Smooth muscle cell (in vitro differentiated cells): ENCODE measurements around the gene CACNA2D2. TPM values are rescaled to one million over a fixed set of nuclear protein-coding genes. Genes with fewer than 3 reads are reported as not detected.

Experiments used
- DNase-seq: peaks from one replicate; lab custom pipeline; 2025; ENCODE audit not compliant: unreplicated experiment; lab: John Stamatoyannopoulos, UW
- H2AFZ ChIP-seq: fragments of 200-600 bp; sonication (generic); 2 replicates; pipeline ENCODE4 v1.6.0; 2016; ENCODE audit warnings: antibody characterized with exemption, low read depth, mild to moderate bottlenecking
- H3F3A ChIP-seq: fragments of 200-600 bp; sonication (generic); 2 replicates; pipeline ENCODE4 v1.6.0; 2017; ENCODE audit warnings: antibody characterized with exemption, low read depth
- H3K27ac ChIP-seq: fragments of 200-600 bp; sonication (generic); 2 replicates; pipeline ENCODE4 v1.5.1; 2016; ENCODE audit warnings: low read depth, mild to moderate bottlenecking
- H3K27me3 ChIP-seq: fragments of 200-600 bp; sonication (generic); 2 replicates; pipeline ENCODE4 v1.6.1; 2016; ENCODE audit warnings: low read depth, mild to moderate bottlenecking
- H3K36me3 ChIP-seq: fragments of 200-600 bp; sonication (generic); 2 replicates; pipeline ENCODE4 v1.5.1; 2016; ENCODE audit warnings: low read depth
- H3K4me1 ChIP-seq: fragments of 200-600 bp; sonication (generic); 2 replicates; pipeline ENCODE4 v1.5.1; 2016; ENCODE audit warnings: low read depth
- H3K4me2 ChIP-seq: fragments of 200-600 bp; sonication (generic); 2 replicates; pipeline ENCODE4 v1.6.0; 2016; ENCODE audit warnings: mild to moderate bottlenecking
- H3K4me3 ChIP-seq: fragments of 200-600 bp; sonication (generic); 2 replicates; pipeline ENCODE4 v1.5.1; 2016; ENCODE audit warnings: mild to moderate bottlenecking
- H3K79me2 ChIP-seq: fragments of 200-600 bp; sonication (generic); 2 replicates; pipeline ENCODE4 v1.6.0; 2016; ENCODE audit warnings: low read depth, mild to moderate bottlenecking
- H3K9ac ChIP-seq: fragments of 200-600 bp; sonication (generic); 2 replicates; pipeline ENCODE4 v1.6.0; 2016; ENCODE audit warnings: low read depth
- H3K9me3 ChIP-seq: fragments of 200-600 bp; sonication (generic); replicated peaks from 2 replicates; pipeline ENCODE4 v1.5.1; 2016; ENCODE audit warnings: low read depth
- H4K20me1 ChIP-seq: fragments of 200-600 bp; sonication (generic); 2 replicates; pipeline ENCODE4 v1.6.0; 2016; ENCODE audit warnings: low read depth
- CTCF ChIP-seq: fragments of 200-600 bp; sonication (generic); IDR thresholded peaks from 2 replicates; pipeline ENCODE4 v1.5.1; 2017; ENCODE audit warnings: borderline replicate concordance, mild to moderate bottlenecking, antibody characterized with exemption; ENCODE audit not compliant: insufficient read depth, poor library complexity, severe bottlenecking
- WGBS: methylation state at CpG from one replicate; pipeline ENCODE4 v1.1.7; 2016; ENCODE audit warnings: low lambda C conversion rate; 5-methylcytosine and 5-hydroxymethylcytosine counted together
- polyA plus RNA-seq: library from polyadenylated mRNA; unstranded; fragments of >200 nt; fragmentation: Nextera tagmentation; extraction: Ambion mirVana; gene quantifications from 2 replicates; pipeline ENCODE4 v1.2.1, GENCODE V29; 2016
- total RNA-seq: library from RNA; depleted of rRNA; stranded (reverse); fragments of >200 nt; gene quantifications from 2 replicates; pipeline ENCODE4 v1.2.3, GENCODE V29; 2014

CACNA2D2 gene
- total and polyA plus RNA-seq, 2 experiments from 2014 or later = 0.27 to 0.51 TPM

GRCh38 chr3:50354850-50355249 lies 148.6 kb downstream of the CACNA2D2 start:
- no peaks in the 10 kb centered on the region for H3K36me3 ChIP-seq
- no peak overlapping the region for H3K4me2 ChIP-seq
- no peak overlapping the region for H3K27ac ChIP-seq
- 94% methylated on average over 7 of the region's 7 CpGs for WGBS
- DNase-seq = no peak
- no peak overlapping the region for H2AFZ ChIP-seq
- no peak overlapping the region for H3K4me3 ChIP-seq
- no peaks in the 10 kb centered on the region for H3K9me3 ChIP-seq
- no peaks in the 10 kb centered on the region for H3F3A ChIP-seq
- H3K79me2 ChIP-seq = peaks cover 52% of the 10 kb centered on the region
- TF ChIP-seq CTCF = no peak
- no peak overlapping the region for H3K9ac ChIP-seq
- H3K4me1 ChIP-seq = peaks cover 35% of the 10 kb centered on the region
- no peaks in the 10 kb centered on the region for H3K27me3 ChIP-seq
- H4K20me1 ChIP-seq = peaks cover 41% of the 10 kb centered on the region

GRCh38 chr3:50354186-50354764 lies 149.2 kb downstream of the CACNA2D2 start:
- Histone ChIP-seq H3K27ac (no peak overlapping the region), H3K4me3 (no peak overlapping the region), H2AFZ (no peak overlapping the region), H3F3A (no peaks in the 10 kb centered on the region), H4K20me1 (peaks cover 41% of the 10 kb centered on the region), H3K79me2 (peaks cover 57% of the 10 kb centered on the region), H3K4me2 (no peak overlapping the region), H3K9me3 (no peaks in the 10 kb centered on the region), H3K4me1 (peaks cover 38% of the 10 kb centered on the region), H3K27me3 (no peaks in the 10 kb centered on the region), H3K36me3 (no peaks in the 10 kb centered on the region), H3K9ac (no peak overlapping the region)
- WGBS = 95% methylated on average over 5 of the region's 5 CpGs
- TF ChIP-seq CTCF = no peak
- no peak for DNase-seq

GRCh38 chr3:50353245-50354004 lies 150.0 kb downstream of the CACNA2D2 start:
- no peak for DNase-seq
- no peaks in the 10 kb centered on the region for H3K9me3 ChIP-seq
- H3F3A ChIP-seq = no peaks in the 10 kb centered on the region
- no peak overlapping the region for H2AFZ ChIP-seq
- no peak overlapping the region for H3K27ac ChIP-seq
- no peak for TF ChIP-seq CTCF
- no peak overlapping the region for H3K4me3 ChIP-seq
- peaks cover 37% of the 10 kb centered on the region for H4K20me1 ChIP-seq
- H3K4me2 ChIP-seq = no peak overlapping the region
- H3K36me3 ChIP-seq = no peaks in the 10 kb centered on the region
- peaks cover 53% of the 10 kb centered on the region for H3K79me2 ChIP-seq
- peaks cover 36% of the 10 kb centered on the region for H3K4me1 ChIP-seq
- H3K9ac ChIP-seq = no peak overlapping the region
- 97% methylated on average over 12 of the region's 12 CpGs for WGBS
- H3K27me3 ChIP-seq = no peaks in the 10 kb centered on the region

- TF ChIP-seq CTCF = peak; percentile 3
- no peak overlapping the region for H3K9ac ChIP-seq
- H3K9me3 ChIP-seq = no peaks in the 10 kb centered on the region
- DNase-seq = no peak
- H3K27me3 ChIP-seq = no peaks in the 10 kb centered on the region
- 59% methylated on average over 2 of the region's 2 CpGs for WGBS
- no peak overlapping the region for H3K4me3 ChIP-seq
- H3K79me2 ChIP-seq = peaks cover 47% of the 10 kb centered on the region
- peaks cover 30% of the 10 kb centered on the region for H4K20me1 ChIP-seq
- no peaks in the 10 kb centered on the region for H3K36me3 ChIP-seq
- H3K4me1 ChIP-seq = peaks cover 29% of the 10 kb centered on the region
- H3K4me2 ChIP-seq = no peak overlapping the region
- no peaks in the 10 kb centered on the region for H3F3A ChIP-seq
- no peak overlapping the region for H2AFZ ChIP-seq
- no peak overlapping the region for H3K27ac ChIP-seq
These were observed 150.7 kb downstream of the CACNA2D2 start for GRCh38 chr3:50352781-50353180.
